HG02759 (cell line): ENCODE data around the gene TMEM170A.

Source experiments
- ATAC-seq: cut with Tn5 transposase; IDR thresholded peaks from one replicate; pipeline ENCODE4 v1.9.1; 2021; ENCODE audit warnings: mild to moderate bottlenecking, moderate library complexity; ENCODE audit not compliant: unreplicated experiment

Gene TMEM170A

GRCh38 chr16:75482434-75483205 lies 18.1 kb upstream of the TMEM170A start:
- no peak for ATAC-seq

GRCh38 chr16:75481475-75481874 lies 17.0 kb upstream of the TMEM170A start:
- ATAC-seq = no peak

- no peak for ATAC-seq
These were observed 15.0 kb upstream of the TMEM170A start for GRCh38 chr16:75479421-75479990.

DNA sequence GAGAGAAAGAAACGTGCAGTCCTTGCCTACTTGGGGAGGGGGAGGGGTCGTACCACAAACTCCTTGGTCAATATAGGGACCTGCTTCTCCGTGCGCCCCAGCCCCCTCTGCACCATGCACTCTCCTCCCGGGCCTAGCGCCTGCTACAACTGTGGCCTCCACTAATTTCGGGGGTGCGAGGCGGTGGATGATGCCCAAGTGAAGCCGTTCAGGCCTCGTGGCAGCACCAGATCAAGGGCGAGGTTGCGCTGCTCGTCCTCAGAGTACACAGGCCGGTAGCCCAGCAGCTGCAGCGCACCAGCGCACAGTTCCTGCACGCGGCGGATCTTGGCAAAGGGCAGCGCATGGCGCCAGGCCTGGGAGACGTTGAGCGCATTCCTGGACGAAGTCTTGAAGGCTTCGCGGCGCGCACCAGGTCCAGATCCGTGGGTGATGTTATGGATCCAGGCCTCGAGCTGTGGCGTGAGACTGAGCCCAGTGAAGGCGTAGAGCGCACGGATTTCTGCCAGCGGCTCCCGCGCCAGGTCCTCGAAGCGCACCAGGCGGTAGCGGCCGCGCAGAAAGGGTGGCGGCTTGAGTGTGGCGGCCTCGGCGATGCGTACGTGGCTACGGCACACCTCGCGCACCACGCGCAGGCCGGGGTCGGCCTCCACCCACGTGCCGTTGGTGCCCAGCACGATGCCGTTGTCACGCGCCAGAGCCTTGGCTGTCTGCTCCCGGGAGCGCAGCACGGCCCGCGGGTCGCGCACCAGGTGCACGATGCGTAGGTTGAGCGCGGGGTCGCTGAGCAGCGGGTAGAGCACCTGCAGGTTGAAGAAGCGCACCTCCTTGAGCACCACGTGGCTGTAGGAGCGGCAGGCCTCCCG lies 14.2 kb upstream of the TMEM170A start:
- no peak for ATAC-seq

GRCh38 chr16:75477680-75478473 lies 13.4 kb upstream of the TMEM170A start:
- ATAC-seq = peak; percentile 49

DNA sequence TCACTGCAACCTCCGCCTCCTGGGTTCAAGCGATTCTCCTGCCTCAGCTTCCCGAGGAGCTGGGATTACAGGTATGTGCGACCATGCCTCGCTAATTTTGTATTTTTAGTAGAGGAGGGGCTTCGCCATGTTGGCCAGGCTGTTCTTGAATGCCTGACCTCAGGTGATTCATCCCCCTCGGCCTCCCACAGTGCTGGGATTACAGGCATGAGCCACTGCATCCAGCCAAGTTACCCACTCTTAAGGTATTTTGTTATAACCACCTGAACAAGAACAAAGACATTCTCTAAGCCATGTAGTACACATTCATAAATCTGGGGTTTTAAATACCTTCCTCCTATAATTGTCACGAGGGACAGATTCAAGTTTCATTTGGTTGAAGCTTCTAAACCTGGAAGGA lies 12.3 kb upstream of the TMEM170A start:
- no peak for ATAC-seq

DNA sequence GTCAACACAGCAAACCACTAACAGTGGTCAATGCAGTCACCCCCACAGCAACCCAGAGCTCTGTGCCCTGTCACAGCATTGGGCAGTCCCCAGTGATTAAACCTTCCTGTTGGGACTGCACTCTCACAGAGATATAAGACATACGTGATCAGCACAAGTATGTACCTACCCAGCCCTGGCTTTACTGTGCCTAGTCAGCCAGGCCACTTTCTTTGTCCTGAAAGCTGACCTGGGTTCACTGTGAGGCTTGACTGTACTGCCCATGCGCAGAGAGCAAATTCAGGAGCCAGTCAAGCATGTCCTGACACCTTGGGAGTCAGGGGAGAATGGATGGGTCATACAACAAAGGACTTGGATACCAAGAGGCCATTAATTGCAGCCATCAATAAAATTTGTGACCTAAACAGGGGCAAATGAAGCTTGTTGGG lies 10.9 kb upstream of the TMEM170A start:
- no peak for ATAC-seq

DNA sequence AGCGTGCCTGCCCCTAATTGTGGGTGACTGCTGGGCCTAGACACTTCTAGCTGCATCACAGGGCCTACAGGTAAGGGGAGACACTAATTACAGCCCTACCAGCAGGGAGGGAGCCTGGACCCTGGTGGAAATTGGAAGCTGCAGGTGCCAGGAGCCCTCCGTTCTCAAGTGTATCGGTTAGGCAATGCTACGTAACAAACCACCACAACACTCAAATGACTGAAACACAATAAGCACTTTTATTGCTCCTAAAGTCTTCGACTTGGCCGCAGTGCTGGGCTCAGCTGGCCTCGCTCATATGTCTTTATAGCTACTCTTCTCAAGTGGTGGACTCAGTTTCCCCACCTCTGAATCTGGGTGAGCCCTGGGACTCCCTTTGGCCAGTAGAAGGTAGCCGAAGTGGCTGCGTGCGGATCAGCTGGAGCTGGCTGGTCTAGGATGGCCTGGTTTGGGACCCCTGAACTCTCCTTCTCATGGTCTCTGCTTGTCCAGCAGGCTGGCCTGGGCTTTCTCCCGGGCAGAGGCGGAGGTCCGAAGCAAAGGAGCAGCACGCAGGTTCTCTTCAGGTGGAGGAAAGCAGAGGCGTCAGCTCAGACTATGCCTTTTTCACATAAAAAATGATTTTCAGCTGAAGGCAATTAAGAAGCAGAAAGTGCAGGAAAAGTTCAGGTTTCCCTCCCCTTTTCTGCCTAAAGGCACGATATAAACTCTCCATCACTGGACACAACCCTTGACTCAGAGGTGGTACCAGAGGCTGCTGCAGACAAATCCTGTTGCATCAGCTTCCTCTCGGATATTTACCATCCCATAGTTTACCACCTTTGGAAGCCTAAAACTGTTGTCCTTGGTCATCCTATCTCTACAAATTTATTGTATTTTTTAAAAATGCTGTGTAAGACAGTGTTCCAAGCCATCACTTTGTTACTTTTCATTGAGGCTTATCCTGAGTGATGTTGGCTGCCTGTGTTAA lies 8.7 kb upstream of the TMEM170A start:
- no peak for ATAC-seq

- no peak for ATAC-seq
These were observed 7.5 kb upstream of the TMEM170A start for GRCh38 chr16:75471723-75472633.

DNA sequence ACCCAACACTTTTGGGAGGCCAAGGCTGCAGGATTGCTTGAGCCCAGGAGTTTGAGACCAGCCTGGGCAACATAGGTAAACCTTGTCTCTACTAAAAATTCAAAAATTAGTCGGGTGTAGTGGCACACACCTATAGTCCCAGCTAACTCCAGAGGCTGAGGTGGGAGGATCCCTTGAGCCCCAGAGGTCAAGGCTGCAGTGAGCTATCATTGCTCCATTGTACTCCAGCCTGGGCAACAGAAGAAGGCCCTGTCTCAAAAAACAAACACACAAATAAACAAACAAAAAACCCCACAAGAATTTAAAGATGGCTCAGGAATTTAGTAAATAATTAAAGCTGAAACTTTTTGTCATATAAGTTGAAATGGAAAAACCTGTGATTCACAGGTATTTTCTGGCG lies 2.3 kb upstream of the TMEM170A start:
- ATAC-seq = no peak

DNA sequence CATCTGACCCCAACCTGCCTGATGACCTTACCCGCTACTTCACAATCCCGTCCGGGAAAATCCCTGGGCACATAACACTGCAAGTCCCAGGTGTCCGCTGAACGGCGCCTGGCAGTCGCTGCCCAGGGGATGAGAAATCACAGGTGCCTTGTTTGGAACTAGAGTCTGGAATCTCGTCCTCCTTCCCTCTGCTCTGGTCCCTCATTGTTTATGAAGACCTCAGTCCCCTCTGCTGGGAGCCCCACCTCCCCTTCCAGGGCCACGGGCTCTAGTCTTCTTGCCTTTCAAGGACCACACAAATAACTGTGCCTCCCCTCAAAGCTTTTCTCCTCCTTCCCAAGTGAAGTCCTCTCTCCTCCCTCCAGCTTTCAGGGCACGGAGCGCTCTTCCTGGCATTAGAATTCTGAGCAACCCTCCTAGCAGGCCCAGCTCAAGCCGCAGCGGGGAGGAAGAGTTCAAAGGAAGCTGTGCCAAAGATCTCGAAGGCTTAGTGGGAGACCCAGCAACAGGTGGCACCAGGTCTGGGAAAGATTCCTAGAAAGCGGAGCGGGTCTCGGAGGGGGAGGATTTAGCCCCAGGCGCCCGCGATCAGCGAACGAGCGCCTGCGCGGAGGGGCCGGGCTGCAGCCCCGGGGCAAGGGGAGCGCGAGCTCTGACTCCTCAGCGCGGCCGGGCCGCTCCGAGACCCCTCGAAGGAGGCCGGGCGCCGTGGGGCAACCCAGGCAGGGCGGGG lies 934 bp downstream of the TMEM170A start:
- peak; percentile 16 for ATAC-seq

GRCh38 chr16:75462806-75463205 lies 1.7 kb downstream of the TMEM170A start:
- no peak for ATAC-seq

- ATAC-seq = no peak
These were observed 2.9 kb downstream of the TMEM170A start for GRCh38 chr16:75461575-75461974.

DNA sequence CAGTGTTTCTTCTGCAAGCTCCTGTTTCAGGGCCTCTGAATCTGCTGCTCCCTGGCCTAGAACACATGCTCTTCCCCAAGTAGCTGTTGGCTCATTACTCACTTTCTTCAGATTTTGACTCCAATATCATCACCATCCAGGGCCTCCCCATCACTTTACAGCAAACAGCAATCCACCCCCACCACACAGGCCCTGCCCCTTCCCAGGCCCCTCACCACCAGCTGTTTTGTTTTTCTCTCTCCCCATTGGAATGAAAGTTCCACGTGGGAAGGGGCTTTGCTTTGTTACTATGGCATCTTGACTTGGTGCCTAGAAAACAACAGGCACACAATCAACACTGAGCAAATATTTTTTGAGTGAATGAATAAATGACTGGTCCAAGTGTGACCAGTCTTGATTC lies 4.0 kb downstream of the TMEM170A start:
- ATAC-seq = no peak

DNA sequence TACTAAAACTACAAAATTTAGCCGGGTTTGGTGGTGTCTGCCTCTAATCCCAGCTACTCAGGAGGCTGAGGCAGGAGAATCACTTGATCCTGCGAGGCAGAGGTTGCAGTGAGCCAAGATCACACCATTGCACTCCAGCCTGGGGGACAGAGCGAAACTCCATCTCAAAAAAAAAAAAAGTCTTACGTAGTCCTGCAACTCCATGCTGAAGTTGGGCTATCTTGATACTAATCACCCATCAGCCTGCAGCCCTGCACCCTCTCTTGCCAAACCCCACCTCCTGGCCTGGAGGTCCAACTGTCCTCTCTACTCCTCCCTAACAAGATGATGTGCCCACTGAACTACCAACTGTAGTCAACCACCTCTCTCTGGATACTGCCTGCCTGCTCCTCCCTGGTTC lies 4.8 kb downstream of the TMEM170A start:
- no peak for ATAC-seq

DNA sequence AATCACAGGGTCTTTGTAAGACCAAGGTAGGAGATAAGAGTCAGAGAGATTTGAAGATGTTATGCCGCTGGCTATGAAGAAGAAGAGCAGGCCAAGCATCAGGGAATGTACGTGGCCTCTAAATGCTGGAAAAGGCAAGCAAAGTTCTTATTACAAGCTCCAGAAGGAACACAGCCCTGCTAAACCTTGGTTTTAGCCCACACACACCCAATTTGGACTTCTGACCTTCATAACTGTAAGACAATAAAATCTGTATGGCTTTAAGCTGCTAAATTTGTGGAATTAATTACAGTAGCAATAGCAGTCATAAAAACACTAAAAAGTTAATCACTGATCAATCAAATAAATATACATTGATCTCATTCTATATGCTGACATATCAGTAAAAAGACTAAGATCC lies 6.0 kb downstream of the TMEM170A start:
- no peak for ATAC-seq

GRCh38 chr16:75458029-75458428 lies 6.5 kb downstream of the TMEM170A start:
- no peak for ATAC-seq

GRCh38 chr16:75457485-75458021 lies 6.9 kb downstream of the TMEM170A start:
- ATAC-seq = no peak
